GM12801 (cell line): ENCODE results near the gene SVIL.

ENCODE experiments used
- CTCF ChIP-seq: IDR thresholded peaks from one replicate; pipeline ENCODE4 v1.5.1; 2011; ENCODE audit warnings: control low read depth; ENCODE audit not compliant: insufficient read length; ENCODE audit errors: extremely low read depth

Gene SVIL

GRCh38 chr10:29563420-29564035 lies 71.2 kb downstream of the SVIL start:
- TF ChIP-seq CTCF, result no peak

- TF ChIP-seq CTCF, result no peak
These were observed 74.8 kb downstream of the SVIL start for GRCh38 chr10:29559996-29560395.

- no peak for TF ChIP-seq CTCF
These were observed 77.1 kb downstream of the SVIL start for GRCh38 chr10:29557665-29558064.

GRCh38 chr10:29555746-29556481 lies 78.9 kb downstream of the SVIL start:
- TF ChIP-seq CTCF, result no peak

GRCh38 chr10:29555091-29555745 lies 79.6 kb downstream of the SVIL start:
- TF ChIP-seq CTCF, result no peak

- TF ChIP-seq CTCF, result no peak
These were observed 80.1 kb downstream of the SVIL start for GRCh38 chr10:29554660-29555059.

GRCh38 chr10:29553544-29554250 lies 81.1 kb downstream of the SVIL start:
- TF ChIP-seq CTCF, result no peak
